ENCODE measurements around the gene NCKIPSD. TPM values are rescaled to one million over a fixed set of nuclear protein-coding genes. Genes with fewer than 3 reads are reported as not detected.
A peak's percentile ranks its signal among the peaks of the same experiment; 100 is the strongest.

The NCKIPSD gene
- total RNA-seq, 1 donor from 2014 or later, result 18.3 TPM

DNA sequence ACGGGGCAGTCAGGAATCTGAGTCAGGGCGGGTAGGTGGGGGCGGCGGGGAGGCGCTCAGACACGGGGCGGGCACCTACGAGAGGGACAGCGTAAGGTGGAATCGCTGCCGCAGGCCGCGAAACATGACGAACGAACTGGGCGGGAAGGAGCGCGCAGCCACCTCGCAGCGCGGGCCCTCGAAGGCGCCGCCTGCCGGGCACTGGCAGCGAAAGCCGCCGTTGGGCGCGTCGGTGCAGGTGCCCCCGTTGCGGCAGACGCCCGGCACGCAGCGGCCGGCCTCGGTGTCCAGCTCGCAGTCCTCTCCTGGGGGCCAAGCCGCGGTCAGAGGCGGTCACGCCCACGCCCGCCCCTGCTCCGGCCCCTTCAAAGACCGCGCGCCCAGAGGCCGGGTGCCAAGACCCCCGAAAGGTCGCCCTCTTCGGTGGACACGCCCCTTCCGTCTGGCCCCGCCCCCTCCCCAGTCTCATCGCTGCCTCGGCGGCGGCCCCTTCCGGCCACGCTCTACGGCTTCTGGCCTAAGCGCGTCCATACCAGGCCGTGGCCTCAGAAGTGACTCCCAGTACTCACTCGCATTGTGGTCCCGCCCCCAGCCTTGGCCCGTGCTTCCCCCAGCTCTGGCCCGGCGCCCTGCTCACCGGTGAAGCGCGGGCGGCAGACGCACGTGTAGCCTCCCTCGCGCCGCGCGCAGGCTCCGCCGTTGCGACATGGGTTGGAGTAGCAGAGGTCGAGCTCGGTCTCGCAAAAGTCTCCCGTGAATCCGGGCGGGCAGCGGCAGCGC lies 29.5 kb downstream of the NCKIPSD start:
- FAIRE-seq, result no peak
- peaks cover 12% of the 10 kb centered on the region for H3K9me3 Mint-ChIP-seq (ENCODE audit: unreplicated experiment)
- Histone ChIP-seq H3K79me2 (ENCODE audit: insufficient read depth, low read length) (no peaks in the 10 kb centered on the region), H3K9ac (ENCODE audit: low read length) (no peak overlapping the region), H2AFZ (ENCODE audit: low read depth, low read length) (peak overlapping the region; percentile 60), H3K4me1 (ENCODE audit: insufficient read depth, low read length) (peaks cover 4% of the 10 kb centered on the region), H4K20me1 (ENCODE audit: insufficient read depth, low read length) (peaks cover 3% of the 10 kb centered on the region), H3K4me3 (ENCODE audit: insufficient read depth, low read depth, low read length) (peak overlapping the region; percentile 50), H3K9me3 (ENCODE audit: insufficient read depth, low read depth, low read length) (peaks cover 5% of the 10 kb centered on the region), H3K36me3 (ENCODE audit: insufficient read depth, low read length) (no peaks in the 10 kb centered on the region), H3K27ac (ENCODE audit: low read depth, low read length) (no peak overlapping the region), H3K27me3 (ENCODE audit: insufficient read depth, low read length) (no peaks in the 10 kb centered on the region), H3K4me2 (ENCODE audit: low read length) (peak overlapping the region; percentile 80)
- H3K27ac Mint-ChIP-seq (ENCODE audit: unreplicated experiment), result no peak overlapping the region
- no peak overlapping the region for H3K4me3 Mint-ChIP-seq (ENCODE audit: unreplicated experiment)
- H3K4me1 Mint-ChIP-seq (ENCODE audit: low read depth, unreplicated experiment), result no peaks in the 10 kb centered on the region
- no peak for TF ChIP-seq EZH2 (IDR thresholded peaks at IDR 0.05; ENCODE audit: insufficient read depth, low read length)
- TF ChIP-seq, protein P1, sequence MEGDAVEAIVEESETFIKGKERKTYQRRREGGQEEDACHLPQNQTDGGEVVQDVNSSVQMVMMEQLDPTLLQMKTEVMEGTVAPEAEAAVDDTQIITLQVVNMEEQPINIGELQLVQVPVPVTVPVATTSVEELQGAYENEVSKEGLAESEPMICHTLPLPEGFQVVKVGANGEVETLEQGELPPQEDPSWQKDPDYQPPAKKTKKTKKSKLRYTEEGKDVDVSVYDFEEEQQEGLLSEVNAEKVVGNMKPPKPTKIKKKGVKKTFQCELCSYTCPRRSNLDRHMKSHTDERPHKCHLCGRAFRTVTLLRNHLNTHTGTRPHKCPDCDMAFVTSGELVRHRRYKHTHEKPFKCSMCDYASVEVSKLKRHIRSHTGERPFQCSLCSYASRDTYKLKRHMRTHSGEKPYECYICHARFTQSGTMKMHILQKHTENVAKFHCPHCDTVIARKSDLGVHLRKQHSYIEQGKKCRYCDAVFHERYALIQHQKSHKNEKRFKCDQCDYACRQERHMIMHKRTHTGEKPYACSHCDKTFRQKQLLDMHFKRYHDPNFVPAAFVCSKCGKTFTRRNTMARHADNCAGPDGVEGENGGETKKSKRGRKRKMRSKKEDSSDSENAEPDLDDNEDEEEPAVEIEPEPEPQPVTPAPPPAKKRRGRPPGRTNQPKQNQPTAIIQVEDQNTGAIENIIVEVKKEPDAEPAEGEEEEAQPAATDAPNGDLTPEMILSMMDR (IDR thresholded peaks at IDR 0.05; ENCODE audit: insufficient read depth, low read depth, low read length), result peak; percentile 23
- peaks cover 47% of the 10 kb centered on the region for H3K36me3 Mint-ChIP-seq (ENCODE audit: low read depth, unreplicated experiment)
- peak; percentile 23 for DNase-seq (ENCODE audit: low read depth)
- peaks cover 7% of the 10 kb centered on the region for H3K27me3 Mint-ChIP-seq (ENCODE audit: low read depth, unreplicated experiment)

DNA sequence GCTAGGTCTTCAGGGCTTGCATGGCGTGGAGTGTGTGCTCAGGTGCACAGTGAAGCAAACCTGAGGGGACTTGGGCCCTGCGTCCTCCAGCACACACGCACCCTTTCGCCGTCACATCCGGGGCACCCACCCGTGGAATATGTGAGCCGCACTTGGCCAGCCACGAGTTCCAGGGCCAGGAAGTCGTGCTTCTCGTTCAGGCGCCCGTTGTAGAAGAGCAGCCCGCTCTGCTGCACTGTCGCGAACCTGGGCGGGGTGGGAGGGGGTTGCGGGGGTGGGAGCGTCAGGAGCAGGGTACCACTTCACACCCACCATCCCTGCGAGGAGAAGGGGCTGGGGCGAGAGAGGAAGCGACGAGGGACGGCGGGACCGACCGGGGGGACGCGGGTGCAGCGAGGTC lies 30.1 kb downstream of the NCKIPSD start:
- no peak for TF ChIP-seq EZH2 (IDR thresholded peaks at IDR 0.05; ENCODE audit: insufficient read depth, low read length)
- TF ChIP-seq, protein P1 (IDR thresholded peaks at IDR 0.05; ENCODE audit: insufficient read depth, low read depth, low read length), result no peak
- Mint-ChIP-seq H3K9me3 (ENCODE audit: unreplicated experiment) (peaks cover 12% of the 10 kb centered on the region), H3K27ac (ENCODE audit: unreplicated experiment) (no peak overlapping the region), H3K4me1 (ENCODE audit: low read depth, unreplicated experiment) (no peaks in the 10 kb centered on the region), H3K4me3 (ENCODE audit: unreplicated experiment) (no peak overlapping the region), H3K36me3 (ENCODE audit: low read depth, unreplicated experiment) (peaks cover 50% of the 10 kb centered on the region), H3K27me3 (ENCODE audit: low read depth, unreplicated experiment) (peaks cover 10% of the 10 kb centered on the region)
- no peak overlapping the region for H3K9ac ChIP-seq (ENCODE audit: low read length)
- peaks cover under 1% of the 10 kb centered on the region for H3K9me3 ChIP-seq (ENCODE audit: insufficient read depth, low read depth, low read length)
- no peak overlapping the region for H3K27ac ChIP-seq (ENCODE audit: low read depth, low read length)
- H3K4me3 ChIP-seq (ENCODE audit: insufficient read depth, low read depth, low read length), result no peak overlapping the region
- no peaks in the 10 kb centered on the region for H3K27me3 ChIP-seq (ENCODE audit: insufficient read depth, low read length)
- no peak for DNase-seq (ENCODE audit: low read depth)
- H3K4me1 ChIP-seq (ENCODE audit: insufficient read depth, low read length), result no peaks in the 10 kb centered on the region
- no peak overlapping the region for H2AFZ ChIP-seq (ENCODE audit: low read depth, low read length)
- no peaks in the 10 kb centered on the region for H3K79me2 ChIP-seq (ENCODE audit: insufficient read depth, low read length)
- no peaks in the 10 kb centered on the region for H3K36me3 ChIP-seq (ENCODE audit: insufficient read depth, low read length)
- no peak for FAIRE-seq
- peak overlapping the region; percentile 80 for H3K4me2 ChIP-seq (ENCODE audit: low read length)
- peaks cover 3% of the 10 kb centered on the region for H4K20me1 ChIP-seq (ENCODE audit: insufficient read depth, low read length)

DNA sequence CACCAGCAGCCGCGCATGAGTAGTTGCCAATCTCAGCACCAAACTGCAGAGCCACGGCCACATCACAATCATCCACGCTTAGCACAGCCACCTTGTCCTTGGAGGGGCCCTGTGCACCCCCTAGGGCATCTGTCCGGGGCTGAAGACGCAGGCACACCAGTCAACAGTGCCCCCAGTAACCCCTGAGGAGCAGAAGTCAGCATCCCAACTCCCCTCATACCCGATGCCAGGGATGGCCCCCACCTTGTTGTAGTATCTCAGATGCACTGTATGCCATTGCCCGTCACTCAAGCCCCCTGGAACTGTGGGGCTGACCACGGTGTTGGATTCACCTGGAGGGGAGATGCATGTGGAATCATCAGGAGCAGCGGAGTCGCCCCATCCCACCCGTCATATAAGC lies 30.7 kb downstream of the NCKIPSD start:
- Mint-ChIP-seq H3K36me3 (ENCODE audit: low read depth, unreplicated experiment) (peaks cover 47% of the 10 kb centered on the region), H3K27me3 (ENCODE audit: low read depth, unreplicated experiment) (peaks cover 10% of the 10 kb centered on the region), H3K4me3 (ENCODE audit: unreplicated experiment) (no peak overlapping the region), H3K27ac (ENCODE audit: unreplicated experiment) (no peak overlapping the region), H3K9me3 (ENCODE audit: unreplicated experiment) (peaks cover 12% of the 10 kb centered on the region), H3K4me1 (ENCODE audit: low read depth, unreplicated experiment) (no peaks in the 10 kb centered on the region)
- DNase-seq (ENCODE audit: low read depth) (no peak), FAIRE-seq (no peak)
- Histone ChIP-seq H2AFZ (ENCODE audit: low read depth, low read length) (no peak overlapping the region), H3K36me3 (ENCODE audit: insufficient read depth, low read length) (no peaks in the 10 kb centered on the region), H3K4me3 (ENCODE audit: insufficient read depth, low read depth, low read length) (no peak overlapping the region), H3K9ac (ENCODE audit: low read length) (no peak overlapping the region), H3K27ac (ENCODE audit: low read depth, low read length) (no peak overlapping the region), H3K27me3 (ENCODE audit: insufficient read depth, low read length) (no peaks in the 10 kb centered on the region), H3K4me1 (ENCODE audit: insufficient read depth, low read length) (no peaks in the 10 kb centered on the region), H4K20me1 (ENCODE audit: insufficient read depth, low read length) (peaks cover 3% of the 10 kb centered on the region), H3K4me2 (ENCODE audit: low read length) (no peak overlapping the region), H3K79me2 (ENCODE audit: insufficient read depth, low read length) (no peaks in the 10 kb centered on the region), H3K9me3 (ENCODE audit: insufficient read depth, low read depth, low read length) (no peaks in the 10 kb centered on the region)
- TF ChIP-seq EZH2 (IDR thresholded peaks at IDR 0.05; ENCODE audit: insufficient read depth, low read length), result no peak
- TF ChIP-seq, protein P1 (IDR thresholded peaks at IDR 0.05; ENCODE audit: insufficient read depth, low read depth, low read length), result no peak

Measured in astrocyte (in vitro differentiated cells and primary cell).